ENCODE results near the gene ATP2B2. TPM values are rescaled to one million over a fixed set of nuclear protein-coding genes. Genes with fewer than 3 reads are reported as not detected.
A peak's percentile ranks its signal among the peaks of the same experiment; 100 is the strongest.

The ATP2B2 gene
- polyA plus RNA-seq, 3 donors, result not detected

- no peaks in the 10 kb centered on the region for H3K36me3 ChIP-seq (replicated peaks in 1 of 2; ENCODE audit: control insufficient read depth in 1 of 2, insufficient read depth in 2 of 2, low read length in 2 of 2)
- DNase-seq, result no peak
- Mint-ChIP-seq H3K27me3 (ENCODE audit: low read depth in 3 of 3) (peaks cover 24 to 41% (median 38%) of the 10 kb centered on the region in 3 donors), H3K9me3 (peaks cover 0 to 4% (median 0%) of the 10 kb centered on the region in 7 donors), H3K4me3 (peak overlapping the region in 1 of 2 donors; percentile 46), H3K4me1 (peaks cover 5% of the 10 kb centered on the region), H3K27ac (no peak overlapping the region), H3K36me3 (no peaks in the 10 kb centered on the region)
- H3K4me3 ChIP-seq (replicated peaks in 1 of 3; ENCODE audit: low read depth in 2 of 3, low read length in 3 of 3), result no peak overlapping the region
- H2AFZ ChIP-seq (ENCODE audit: insufficient read depth, low read depth, low read length, poor library complexity, severe bottlenecking), result no peak overlapping the region
- WGBS (ENCODE audit: insufficient coverage), result 87% methylated on average over 15 of the region's 15 CpGs
- no peaks in the 10 kb centered on the region for H4K20me1 ChIP-seq (ENCODE audit: insufficient read depth, low read length)
- peaks cover 5 to 30% of the 10 kb centered on the region in 2 donors for H3K27me3 ChIP-seq (ENCODE audit: control insufficient read depth in 2 of 2, insufficient read depth in 2 of 2, low read length in 2 of 2)
- intact Hi-C loops (cut with micrococcal nuclease), result no loop called here
- H3K27ac ChIP-seq (ENCODE audit: low read depth in 1 of 2, low read length in 2 of 2), result no peak overlapping the region
- no peak overlapping the region for H3K9ac ChIP-seq (ENCODE audit: insufficient read depth, low read length, poor library complexity, severe bottlenecking)
- no peaks in the 10 kb centered on the region for H3K9me3 ChIP-seq (replicated peaks in 1 of 2; ENCODE audit: control insufficient read depth in 1 of 2, insufficient read depth in 1 of 2, low read length in 2 of 2)
- TF ChIP-seq, protein P1, sequence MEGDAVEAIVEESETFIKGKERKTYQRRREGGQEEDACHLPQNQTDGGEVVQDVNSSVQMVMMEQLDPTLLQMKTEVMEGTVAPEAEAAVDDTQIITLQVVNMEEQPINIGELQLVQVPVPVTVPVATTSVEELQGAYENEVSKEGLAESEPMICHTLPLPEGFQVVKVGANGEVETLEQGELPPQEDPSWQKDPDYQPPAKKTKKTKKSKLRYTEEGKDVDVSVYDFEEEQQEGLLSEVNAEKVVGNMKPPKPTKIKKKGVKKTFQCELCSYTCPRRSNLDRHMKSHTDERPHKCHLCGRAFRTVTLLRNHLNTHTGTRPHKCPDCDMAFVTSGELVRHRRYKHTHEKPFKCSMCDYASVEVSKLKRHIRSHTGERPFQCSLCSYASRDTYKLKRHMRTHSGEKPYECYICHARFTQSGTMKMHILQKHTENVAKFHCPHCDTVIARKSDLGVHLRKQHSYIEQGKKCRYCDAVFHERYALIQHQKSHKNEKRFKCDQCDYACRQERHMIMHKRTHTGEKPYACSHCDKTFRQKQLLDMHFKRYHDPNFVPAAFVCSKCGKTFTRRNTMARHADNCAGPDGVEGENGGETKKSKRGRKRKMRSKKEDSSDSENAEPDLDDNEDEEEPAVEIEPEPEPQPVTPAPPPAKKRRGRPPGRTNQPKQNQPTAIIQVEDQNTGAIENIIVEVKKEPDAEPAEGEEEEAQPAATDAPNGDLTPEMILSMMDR (IDR thresholded peaks at IDR 0.05), result no peak
- H3K4me2 ChIP-seq (replicated peaks; ENCODE audit: extremely low read depth, low read length, poor library complexity, severe bottlenecking), result no peak overlapping the region
- H3K4me1 ChIP-seq (ENCODE audit: control insufficient read depth in 1 of 2, insufficient read depth in 2 of 2, low read length in 2 of 2), result no peaks in the 10 kb centered on the region
- no peaks in the 10 kb centered on the region for H3K79me2 ChIP-seq (ENCODE audit: insufficient read depth, low read length)
These were observed 2.1 kb downstream of the ATP2B2 start for GRCh38 chr3:10503217-10503796.

DNA sequence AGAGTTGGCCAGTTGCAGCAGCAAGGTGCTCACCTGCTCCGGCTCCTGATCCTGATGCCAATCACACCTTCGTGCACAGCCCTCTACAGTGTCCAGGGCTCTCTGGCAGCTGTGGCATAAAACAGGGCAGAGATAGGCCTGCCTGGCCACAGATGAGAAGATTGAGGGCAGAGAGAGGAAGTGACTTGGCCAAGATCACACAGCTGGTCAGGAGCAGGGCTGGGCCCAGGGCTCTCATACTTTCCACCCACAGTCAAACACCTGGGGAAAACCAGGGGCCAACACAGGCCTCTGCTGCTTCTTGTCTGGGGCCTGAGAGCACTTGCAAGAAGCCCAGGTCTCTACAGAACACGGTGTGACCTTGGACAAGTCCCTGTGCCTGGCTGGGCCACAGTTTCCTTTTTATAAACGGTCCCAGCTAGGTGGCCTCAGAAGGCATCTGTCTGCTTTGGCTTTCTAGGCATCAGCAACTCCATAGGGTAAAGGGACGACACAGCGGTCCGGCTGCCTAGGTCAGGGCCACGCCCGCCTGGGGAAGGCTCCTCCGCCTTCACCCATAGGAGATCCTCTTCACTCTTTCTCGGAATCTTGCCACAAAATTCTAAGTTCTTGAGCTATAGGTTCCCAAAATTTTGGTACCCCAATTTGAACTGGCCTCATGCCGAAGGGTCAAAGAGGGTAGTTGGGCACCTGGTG lies 3.1 kb downstream of the ATP2B2 start:
- no peaks in the 10 kb centered on the region for H3K9me3 ChIP-seq (replicated peaks in 1 of 2; ENCODE audit: control insufficient read depth in 1 of 2, insufficient read depth in 1 of 2, low read length in 2 of 2)
- no peak overlapping the region for H3K9ac ChIP-seq (ENCODE audit: insufficient read depth, low read length, poor library complexity, severe bottlenecking)
- H2AFZ ChIP-seq (ENCODE audit: insufficient read depth, low read depth, low read length, poor library complexity, severe bottlenecking), result no peak overlapping the region
- DNase-seq, result no peak
- 90% methylated on average over 12 of the region's 12 CpGs for WGBS (ENCODE audit: insufficient coverage)
- H3K27me3 ChIP-seq (ENCODE audit: control insufficient read depth in 2 of 2, insufficient read depth in 2 of 2, low read length in 2 of 2), result peaks cover 5 to 30% of the 10 kb centered on the region in 2 donors
- H3K4me3 ChIP-seq (replicated peaks in 1 of 3; ENCODE audit: low read depth in 2 of 3, low read length in 3 of 3), result no peak overlapping the region
- intact Hi-C loops (cut with micrococcal nuclease), result no loop called here
- Mint-ChIP-seq H3K4me1 (peaks cover 5% of the 10 kb centered on the region), H3K4me3 (no peak overlapping the region), H3K9me3 (peaks cover 0 to 4% (median 0%) of the 10 kb centered on the region in 7 donors), H3K36me3 (no peaks in the 10 kb centered on the region), H3K27ac (no peak overlapping the region), H3K27me3 (ENCODE audit: low read depth in 3 of 3) (peaks cover 23 to 42% (median 41%) of the 10 kb centered on the region in 3 donors)
- H3K79me2 ChIP-seq (ENCODE audit: insufficient read depth, low read length), result no peaks in the 10 kb centered on the region
- H3K27ac ChIP-seq (ENCODE audit: low read depth in 1 of 2, low read length in 2 of 2), result no peak overlapping the region
- no peak overlapping the region for H3K4me2 ChIP-seq (replicated peaks; ENCODE audit: extremely low read depth, low read length, poor library complexity, severe bottlenecking)
- H3K4me1 ChIP-seq (ENCODE audit: control insufficient read depth in 1 of 2, insufficient read depth in 2 of 2, low read length in 2 of 2), result no peaks in the 10 kb centered on the region
- no peaks in the 10 kb centered on the region for H4K20me1 ChIP-seq (ENCODE audit: insufficient read depth, low read length)
- H3K36me3 ChIP-seq (replicated peaks in 1 of 2; ENCODE audit: control insufficient read depth in 1 of 2, insufficient read depth in 2 of 2, low read length in 2 of 2), result no peaks in the 10 kb centered on the region
- TF ChIP-seq, protein P1 (IDR thresholded peaks at IDR 0.05), result no peak
